ENCODE results near the gene POLR2F. TPM values are rescaled to one million over a fixed set of nuclear protein-coding genes. Genes with fewer than 3 reads are reported as not detected.

Gene POLR2F
- total RNA-seq, 2 donors from 2014 or later = 98.0 to 105 TPM

DNA sequence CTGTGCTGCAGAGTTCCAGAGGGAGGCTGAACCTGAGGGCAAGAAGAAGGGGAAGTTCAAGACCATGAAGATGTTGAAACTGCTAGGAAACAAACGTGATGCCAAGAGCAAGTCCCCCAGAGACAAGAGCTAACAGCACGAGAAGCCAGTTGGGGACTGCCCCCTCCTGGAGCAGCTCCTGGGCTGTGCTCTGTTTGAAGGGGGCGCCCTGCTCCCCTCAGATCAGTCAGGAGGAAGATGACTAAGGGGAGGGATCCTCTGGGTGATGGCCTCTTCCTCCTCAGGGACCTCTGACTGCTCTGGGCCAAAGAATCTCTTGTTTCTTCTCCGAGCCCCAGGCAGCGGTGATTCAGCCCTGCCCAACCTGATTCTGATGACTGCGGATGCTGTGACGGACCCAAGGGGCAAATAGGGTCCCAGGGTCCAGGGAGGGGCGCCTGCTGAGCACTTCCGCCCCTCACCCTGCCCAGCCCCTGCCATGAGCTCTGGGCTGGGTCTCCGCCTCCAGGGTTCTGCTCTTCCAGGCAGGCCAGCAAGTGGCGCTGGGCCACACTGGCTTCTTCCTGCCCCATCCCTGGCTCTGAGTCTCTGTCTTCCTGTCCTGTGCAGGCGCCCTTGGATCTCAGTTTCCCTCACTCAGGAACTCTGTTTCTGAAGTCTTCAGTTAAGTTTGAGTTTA, 12.7 kb upstream of the POLR2F start:
- peaks cover 33% of the 10 kb centered on the region for H3K36me3 Mint-ChIP-seq (ENCODE audit: low read depth)
- H3K27ac ChIP-seq (ENCODE audit: low read depth, low read length) = no peak overlapping the region
- H3K4me3 Mint-ChIP-seq = no peak overlapping the region
- DNase-seq = no peak
- no peaks in the 10 kb centered on the region for H3K4me1 Mint-ChIP-seq
- peaks cover 21% of the 10 kb centered on the region for H3K36me3 ChIP-seq (ENCODE audit: control insufficient read depth, insufficient read depth, low read length)
- H3K27me3 Mint-ChIP-seq (ENCODE audit: insufficient read depth) = no peaks in the 10 kb centered on the region
- no peak overlapping the region for H3K27ac Mint-ChIP-seq
- no peak overlapping the region for H3K4me3 ChIP-seq (ENCODE audit: low read length)
- no peaks in the 10 kb centered on the region for H3K9me3 Mint-ChIP-seq
- H3K27me3 ChIP-seq (ENCODE audit: control insufficient read depth, insufficient read depth, low read length, poor library complexity, severe bottlenecking) = no peaks in the 10 kb centered on the region
- 87 to 96% methylated on average over 6 to 12 of the region's 12 CpGs for WGBS, 2 experiments (ENCODE audit: insufficient coverage in 1 of 2, insufficient read length in 1 of 2)
- H3K9ac ChIP-seq (ENCODE audit: extremely low read depth, low read length, poor library complexity, severe bottlenecking) = no peak overlapping the region
- H3K9me3 ChIP-seq (ENCODE audit: control insufficient read depth, low read length) = no peaks in the 10 kb centered on the region
- TF ChIP-seq, protein P1, sequence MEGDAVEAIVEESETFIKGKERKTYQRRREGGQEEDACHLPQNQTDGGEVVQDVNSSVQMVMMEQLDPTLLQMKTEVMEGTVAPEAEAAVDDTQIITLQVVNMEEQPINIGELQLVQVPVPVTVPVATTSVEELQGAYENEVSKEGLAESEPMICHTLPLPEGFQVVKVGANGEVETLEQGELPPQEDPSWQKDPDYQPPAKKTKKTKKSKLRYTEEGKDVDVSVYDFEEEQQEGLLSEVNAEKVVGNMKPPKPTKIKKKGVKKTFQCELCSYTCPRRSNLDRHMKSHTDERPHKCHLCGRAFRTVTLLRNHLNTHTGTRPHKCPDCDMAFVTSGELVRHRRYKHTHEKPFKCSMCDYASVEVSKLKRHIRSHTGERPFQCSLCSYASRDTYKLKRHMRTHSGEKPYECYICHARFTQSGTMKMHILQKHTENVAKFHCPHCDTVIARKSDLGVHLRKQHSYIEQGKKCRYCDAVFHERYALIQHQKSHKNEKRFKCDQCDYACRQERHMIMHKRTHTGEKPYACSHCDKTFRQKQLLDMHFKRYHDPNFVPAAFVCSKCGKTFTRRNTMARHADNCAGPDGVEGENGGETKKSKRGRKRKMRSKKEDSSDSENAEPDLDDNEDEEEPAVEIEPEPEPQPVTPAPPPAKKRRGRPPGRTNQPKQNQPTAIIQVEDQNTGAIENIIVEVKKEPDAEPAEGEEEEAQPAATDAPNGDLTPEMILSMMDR (conservative IDR thresholded peaks at IDR 0.05) = no peak
- no peaks in the 10 kb centered on the region for H3K4me1 ChIP-seq (ENCODE audit: control insufficient read depth, insufficient read depth, low read length)

DNA sequence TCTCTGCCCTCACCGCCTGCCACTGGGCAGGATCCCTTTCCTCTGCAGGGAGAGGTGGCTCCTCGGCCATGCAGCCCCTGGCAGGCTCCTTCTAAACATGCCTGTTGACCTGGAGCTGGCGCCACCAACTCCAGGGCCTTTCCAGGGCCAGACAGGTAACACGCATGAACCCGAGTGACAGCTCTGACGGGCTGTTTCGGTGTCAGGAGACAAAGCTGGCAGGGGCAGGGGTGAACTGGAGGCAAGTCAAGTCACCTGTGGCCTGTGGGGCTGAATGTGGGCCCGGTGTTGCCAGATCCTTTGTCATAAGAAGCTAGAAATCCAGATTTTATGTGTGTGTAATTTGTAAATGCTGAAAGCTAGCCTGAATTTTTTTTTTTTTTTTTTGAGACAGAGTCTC, 11.4 kb upstream of the POLR2F start:
- Mint-ChIP-seq H3K27ac (no peak overlapping the region), H3K4me3 (no peak overlapping the region), H3K27me3 (ENCODE audit: insufficient read depth) (no peaks in the 10 kb centered on the region), H3K36me3 (ENCODE audit: low read depth) (peaks cover 27% of the 10 kb centered on the region), H3K9me3 (no peaks in the 10 kb centered on the region), H3K4me1 (no peaks in the 10 kb centered on the region)
- Histone ChIP-seq H3K4me3 (ENCODE audit: low read length) (no peak overlapping the region), H3K27ac (ENCODE audit: low read depth, low read length) (no peak overlapping the region), H3K9me3 (ENCODE audit: control insufficient read depth, low read length) (no peaks in the 10 kb centered on the region), H3K9ac (ENCODE audit: extremely low read depth, low read length, poor library complexity, severe bottlenecking) (no peak overlapping the region), H3K36me3 (ENCODE audit: control insufficient read depth, insufficient read depth, low read length) (peaks cover 21% of the 10 kb centered on the region), H3K27me3 (ENCODE audit: control insufficient read depth, insufficient read depth, low read length, poor library complexity, severe bottlenecking) (no peaks in the 10 kb centered on the region), H3K4me1 (ENCODE audit: control insufficient read depth, insufficient read depth, low read length) (no peaks in the 10 kb centered on the region)
- TF ChIP-seq, protein P1 (conservative IDR thresholded peaks at IDR 0.05) = no peak
- DNase-seq = no peak
- 99 to 100% methylated on average over 7 to 8 of the region's 8 CpGs for WGBS, 2 experiments (ENCODE audit: insufficient coverage in 1 of 2, insufficient read length in 1 of 2)

DNA sequence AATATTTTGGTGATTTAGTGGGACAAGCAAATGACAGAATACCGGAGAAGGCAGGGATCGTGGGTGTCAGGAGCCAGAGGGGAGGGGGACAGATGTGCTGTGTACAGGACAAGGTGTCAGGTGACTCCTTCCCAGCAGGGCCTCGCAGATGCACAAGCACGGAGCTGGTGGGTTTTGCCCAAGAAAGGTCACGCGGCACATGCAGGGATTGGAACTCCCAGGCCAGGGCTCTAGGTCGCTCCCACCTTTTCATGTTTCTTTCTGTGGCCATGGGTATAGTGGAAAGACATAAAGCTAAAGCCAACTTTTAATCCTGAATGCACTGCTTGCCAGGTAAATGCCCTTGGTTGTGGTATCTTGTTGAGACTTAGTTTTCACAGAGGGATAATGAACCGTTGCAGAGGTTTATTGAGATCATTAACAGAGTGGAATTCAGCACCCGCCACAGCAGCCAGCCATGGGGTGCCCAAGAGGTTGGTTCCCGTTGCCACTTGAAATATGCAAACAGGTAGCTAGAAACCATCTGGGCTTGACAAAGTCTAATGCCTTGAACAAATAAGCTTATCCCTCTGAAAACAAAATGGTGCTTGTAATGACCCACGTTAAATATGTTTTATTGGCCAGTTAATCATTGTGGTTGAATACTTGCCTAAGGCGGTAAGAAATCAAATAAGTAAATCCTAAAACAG, 10.2 kb upstream of the POLR2F start:
- Mint-ChIP-seq H3K4me3 (no peak overlapping the region), H3K9me3 (no peaks in the 10 kb centered on the region), H3K36me3 (ENCODE audit: low read depth) (peaks cover 19% of the 10 kb centered on the region), H3K27me3 (ENCODE audit: insufficient read depth) (no peaks in the 10 kb centered on the region), H3K27ac (no peak overlapping the region), H3K4me1 (no peaks in the 10 kb centered on the region)
- Histone ChIP-seq H3K4me3 (ENCODE audit: low read length) (no peak overlapping the region), H3K27ac (ENCODE audit: low read depth, low read length) (no peak overlapping the region), H3K4me1 (ENCODE audit: control insufficient read depth, insufficient read depth, low read length) (no peaks in the 10 kb centered on the region), H3K27me3 (ENCODE audit: control insufficient read depth, insufficient read depth, low read length, poor library complexity, severe bottlenecking) (no peaks in the 10 kb centered on the region), H3K9me3 (ENCODE audit: control insufficient read depth, low read length) (no peaks in the 10 kb centered on the region), H3K36me3 (ENCODE audit: control insufficient read depth, insufficient read depth, low read length) (peaks cover 16% of the 10 kb centered on the region), H3K9ac (ENCODE audit: extremely low read depth, low read length, poor library complexity, severe bottlenecking) (no peak overlapping the region)
- TF ChIP-seq, protein P1 (conservative IDR thresholded peaks at IDR 0.05) = no peak
- WGBS, 2 experiments (ENCODE audit: insufficient coverage in 1 of 2, insufficient read length in 1 of 2) = 91 to 96% methylated on average over 10 to 12 of the region's 12 CpGs
- DNase-seq = no peak
